GM23248 (cell line): ENCODE data around the gene UBASH3B.

Source experiments
- EZH2 ChIP-seq: fragments of 200-600 bp; sonication (generic); IDR thresholded peaks from 2 replicates; pipeline ENCODE4 v1.6.1; 2018; ENCODE audit warnings: antibody characterized with exemption, mild to moderate bottlenecking; ENCODE audit not compliant: insufficient read depth, poor library complexity, severe bottlenecking
- EZH2phosphoT487 ChIP-seq: fragments of 200-600 bp; sonication (generic); IDR thresholded peaks from 2 replicates; pipeline ENCODE4 v1.6.1; 2018; ENCODE audit warnings: antibody characterized with exemption, moderate library complexity, mild to moderate bottlenecking, low read depth; ENCODE audit not compliant: insufficient read depth

DNA sequence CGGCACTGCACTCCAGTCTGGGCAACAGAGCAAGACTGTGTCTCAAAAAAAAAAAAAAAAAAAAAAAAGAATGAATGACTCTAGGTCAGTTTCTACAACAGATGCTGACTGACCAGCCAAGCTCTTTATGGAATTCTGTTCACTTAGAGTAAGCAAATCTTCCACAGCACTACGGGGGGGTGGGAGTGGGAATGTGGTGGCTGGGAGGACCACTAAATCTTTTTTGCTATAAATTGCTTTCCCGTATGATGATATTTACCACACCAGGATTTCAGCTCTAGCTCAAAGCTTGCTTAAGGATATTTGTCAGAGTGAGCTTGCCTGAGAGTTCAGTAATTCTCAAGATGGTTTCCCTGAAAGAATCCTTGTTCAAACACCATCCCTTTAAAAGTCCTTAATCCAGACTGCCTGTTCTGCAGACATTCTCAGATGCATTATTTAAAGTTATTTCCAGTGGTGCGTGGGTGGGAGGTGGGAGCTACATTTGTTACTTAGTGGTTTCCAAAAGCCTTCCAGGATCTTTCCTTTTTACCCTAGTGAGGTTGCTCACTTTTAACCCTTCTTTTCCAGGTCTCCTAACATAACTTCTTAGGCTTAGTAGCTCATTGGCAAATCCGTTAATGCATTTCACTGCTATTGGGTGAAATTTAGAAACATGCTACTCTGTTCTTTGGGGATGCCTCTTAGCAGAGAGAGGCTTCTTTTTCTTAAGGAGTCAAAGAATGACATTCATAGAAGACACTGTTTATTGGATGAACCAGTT is 65.9 kb downstream of the UBASH3B start:
- no peak for TF ChIP-seq EZH2
- TF ChIP-seq EZH2phosphoT487, result no peak
